Smooth muscle cell (in vitro differentiated cells): Measurements from ENCODE around the gene IL17RC. TPM values are rescaled to one million over a fixed set of nuclear protein-coding genes. Genes with fewer than 3 reads are reported as not detected.
"Not testable (repeated sequence)": the region's sequence is repeated elsewhere in the genome, so short reads cannot be mapped to it uniquely, and the experiment has no call there.

Experiments
- DNase-seq: peaks from one replicate; lab custom pipeline; 2025; ENCODE audit not compliant: unreplicated experiment; lab: John Stamatoyannopoulos, UW
- H2AFZ ChIP-seq: fragments of 200-600 bp; sonication (generic); 2 replicates; pipeline ENCODE4 v1.6.0; 2016; ENCODE audit warnings: antibody characterized with exemption, low read depth, mild to moderate bottlenecking
- H3F3A ChIP-seq: fragments of 200-600 bp; sonication (generic); 2 replicates; pipeline ENCODE4 v1.6.0; 2017; ENCODE audit warnings: antibody characterized with exemption, low read depth
- H3K27ac ChIP-seq: fragments of 200-600 bp; sonication (generic); 2 replicates; pipeline ENCODE4 v1.5.1; 2016; ENCODE audit warnings: low read depth, mild to moderate bottlenecking
- H3K27me3 ChIP-seq: fragments of 200-600 bp; sonication (generic); 2 replicates; pipeline ENCODE4 v1.6.1; 2016; ENCODE audit warnings: low read depth, mild to moderate bottlenecking
- H3K36me3 ChIP-seq: fragments of 200-600 bp; sonication (generic); 2 replicates; pipeline ENCODE4 v1.5.1; 2016; ENCODE audit warnings: low read depth
- H3K4me1 ChIP-seq: fragments of 200-600 bp; sonication (generic); 2 replicates; pipeline ENCODE4 v1.5.1; 2016; ENCODE audit warnings: low read depth
- H3K4me2 ChIP-seq: fragments of 200-600 bp; sonication (generic); 2 replicates; pipeline ENCODE4 v1.6.0; 2016; ENCODE audit warnings: mild to moderate bottlenecking
- H3K4me3 ChIP-seq: fragments of 200-600 bp; sonication (generic); 2 replicates; pipeline ENCODE4 v1.5.1; 2016; ENCODE audit warnings: mild to moderate bottlenecking
- H3K79me2 ChIP-seq: fragments of 200-600 bp; sonication (generic); 2 replicates; pipeline ENCODE4 v1.6.0; 2016; ENCODE audit warnings: low read depth, mild to moderate bottlenecking
- H3K9ac ChIP-seq: fragments of 200-600 bp; sonication (generic); 2 replicates; pipeline ENCODE4 v1.6.0; 2016; ENCODE audit warnings: low read depth
- H3K9me3 ChIP-seq: fragments of 200-600 bp; sonication (generic); replicated peaks from 2 replicates; pipeline ENCODE4 v1.5.1; 2016; ENCODE audit warnings: low read depth
- H4K20me1 ChIP-seq: fragments of 200-600 bp; sonication (generic); 2 replicates; pipeline ENCODE4 v1.6.0; 2016; ENCODE audit warnings: low read depth
- WGBS: methylation state at CpG from one replicate; pipeline ENCODE4 v1.1.7; 2016; ENCODE audit warnings: low lambda C conversion rate; 5-methylcytosine and 5-hydroxymethylcytosine counted together
- polyA plus RNA-seq: library from polyadenylated mRNA; unstranded; fragments of >200 nt; fragmentation: Nextera tagmentation; extraction: Ambion mirVana; gene quantifications from 2 replicates; pipeline ENCODE4 v1.2.1, GENCODE V29; 2016
- total RNA-seq: library from RNA; depleted of rRNA; stranded (reverse); fragments of >200 nt; gene quantifications from 2 replicates; pipeline ENCODE4 v1.2.3, GENCODE V29; 2014
- TF ChIP-seq, protein P1 (sequence below): fragments of 200-600 bp; sonication (generic); IDR thresholded peaks from 2 replicates; pipeline ENCODE4 v1.5.1; 2017; ENCODE audit warnings: borderline replicate concordance, mild to moderate bottlenecking, antibody characterized with exemption; ENCODE audit not compliant: insufficient read depth, poor library complexity, severe bottlenecking

IL17RC gene
- total and polyA plus RNA-seq, 2 experiments from 2014 or later: 36.7 to 37.3 TPM

DNA sequence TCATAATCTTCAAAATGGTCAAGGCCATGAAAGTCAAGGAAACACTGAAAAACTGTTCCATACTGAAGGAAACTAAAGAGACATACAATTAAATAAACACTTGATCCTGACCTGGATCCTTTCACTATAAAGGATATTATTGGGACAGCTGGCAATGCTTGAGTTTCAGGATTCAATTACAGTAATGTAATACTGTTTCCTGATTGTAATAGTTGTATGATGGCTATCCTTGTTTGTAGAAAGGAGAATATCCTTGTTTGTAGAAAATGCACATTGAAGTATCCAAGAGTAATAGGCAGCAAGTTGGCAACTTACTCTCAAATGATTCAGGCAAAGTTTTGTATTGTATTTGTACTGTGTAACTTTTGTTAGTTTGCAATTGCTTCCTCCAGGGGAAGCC lies 41.5 kb upstream of the IL17RC start:
- H3K9ac ChIP-seq: no peak overlapping the region
- H3K27me3 ChIP-seq: no peaks in the 10 kb centered on the region
- H3K36me3 ChIP-seq: no peaks in the 10 kb centered on the region
- no peaks in the 10 kb centered on the region for H3F3A ChIP-seq
- H4K20me1 ChIP-seq: no peaks in the 10 kb centered on the region
- H3K27ac ChIP-seq: no peak overlapping the region
- no peaks in the 10 kb centered on the region for H3K9me3 ChIP-seq
- H3K4me3 ChIP-seq: no peak overlapping the region
- DNase-seq: no peak
- no peaks in the 10 kb centered on the region for H3K79me2 ChIP-seq
- TF ChIP-seq, protein P1, sequence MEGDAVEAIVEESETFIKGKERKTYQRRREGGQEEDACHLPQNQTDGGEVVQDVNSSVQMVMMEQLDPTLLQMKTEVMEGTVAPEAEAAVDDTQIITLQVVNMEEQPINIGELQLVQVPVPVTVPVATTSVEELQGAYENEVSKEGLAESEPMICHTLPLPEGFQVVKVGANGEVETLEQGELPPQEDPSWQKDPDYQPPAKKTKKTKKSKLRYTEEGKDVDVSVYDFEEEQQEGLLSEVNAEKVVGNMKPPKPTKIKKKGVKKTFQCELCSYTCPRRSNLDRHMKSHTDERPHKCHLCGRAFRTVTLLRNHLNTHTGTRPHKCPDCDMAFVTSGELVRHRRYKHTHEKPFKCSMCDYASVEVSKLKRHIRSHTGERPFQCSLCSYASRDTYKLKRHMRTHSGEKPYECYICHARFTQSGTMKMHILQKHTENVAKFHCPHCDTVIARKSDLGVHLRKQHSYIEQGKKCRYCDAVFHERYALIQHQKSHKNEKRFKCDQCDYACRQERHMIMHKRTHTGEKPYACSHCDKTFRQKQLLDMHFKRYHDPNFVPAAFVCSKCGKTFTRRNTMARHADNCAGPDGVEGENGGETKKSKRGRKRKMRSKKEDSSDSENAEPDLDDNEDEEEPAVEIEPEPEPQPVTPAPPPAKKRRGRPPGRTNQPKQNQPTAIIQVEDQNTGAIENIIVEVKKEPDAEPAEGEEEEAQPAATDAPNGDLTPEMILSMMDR: no peak
- no peak overlapping the region for H3K4me2 ChIP-seq
- no peak overlapping the region for H2AFZ ChIP-seq
- H3K4me1 ChIP-seq: no peaks in the 10 kb centered on the region

DNA sequence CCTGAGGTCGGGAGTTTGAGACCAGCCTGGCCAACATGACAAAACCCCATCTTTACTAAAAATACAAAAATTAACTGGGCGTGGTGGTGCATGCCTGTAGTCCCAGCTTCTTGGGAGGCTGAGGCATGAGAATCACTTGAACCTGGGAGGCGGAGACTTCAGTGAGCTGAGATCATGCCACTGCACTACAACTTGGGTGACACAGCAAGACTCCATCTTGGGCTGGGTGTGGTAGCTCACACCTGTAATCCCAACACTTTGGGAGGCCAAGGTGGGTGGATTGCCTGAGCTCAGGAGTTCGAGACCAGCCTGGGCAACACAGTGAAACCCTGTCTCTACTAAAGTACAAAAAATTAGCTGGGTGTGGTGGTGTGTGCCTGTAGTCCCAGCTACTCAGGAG lies 40.6 kb upstream of the IL17RC start:
- not testable (repeated sequence) for H3K79me2 ChIP-seq, H4K20me1 ChIP-seq, H3F3A ChIP-seq, H2AFZ ChIP-seq, H3K27me3 ChIP-seq, H3K9me3 ChIP-seq, H3K4me3 ChIP-seq, H3K4me2 ChIP-seq, H3K27ac ChIP-seq, H3K36me3 ChIP-seq, DNase-seq, H3K9ac ChIP-seq, H3K4me1 ChIP-seq
- WGBS: 99% methylated on average over 4 of the region's 4 CpGs

DNA sequence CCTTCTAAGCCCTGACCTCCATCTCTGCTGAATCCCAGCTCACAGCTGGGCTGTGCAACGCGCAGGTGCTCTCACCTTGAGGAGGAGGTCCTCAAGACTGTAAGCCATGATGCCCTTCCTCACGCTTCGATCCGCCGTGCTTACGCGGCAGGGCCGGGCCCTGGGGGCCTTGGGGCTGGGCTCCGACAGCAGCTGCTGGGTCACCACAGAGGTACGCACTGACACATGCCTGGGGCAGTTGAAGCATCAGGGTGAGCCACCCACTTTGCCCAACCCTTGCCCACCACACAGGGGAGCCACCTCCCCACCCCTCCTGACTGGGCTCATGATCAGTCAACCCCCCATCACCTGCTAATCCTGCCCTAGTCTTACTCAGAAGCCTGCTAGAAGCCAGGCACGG lies 39.9 kb upstream of the IL17RC start:
- Histone ChIP-seq H3K4me3 (no peak overlapping the region), H3K4me1 (no peaks in the 10 kb centered on the region), H3K27ac (no peak overlapping the region), H3K79me2 (no peaks in the 10 kb centered on the region), H2AFZ (no peak overlapping the region), H3K9ac (no peak overlapping the region), H3K27me3 (no peaks in the 10 kb centered on the region), H3K9me3 (no peaks in the 10 kb centered on the region), H4K20me1 (no peaks in the 10 kb centered on the region), H3F3A (no peaks in the 10 kb centered on the region), H3K4me2 (no peak overlapping the region), H3K36me3 (no peaks in the 10 kb centered on the region)
- 92% methylated on average over 12 of the region's 12 CpGs for WGBS
- TF ChIP-seq, protein P1: no peak
- no peak for DNase-seq

DNA sequence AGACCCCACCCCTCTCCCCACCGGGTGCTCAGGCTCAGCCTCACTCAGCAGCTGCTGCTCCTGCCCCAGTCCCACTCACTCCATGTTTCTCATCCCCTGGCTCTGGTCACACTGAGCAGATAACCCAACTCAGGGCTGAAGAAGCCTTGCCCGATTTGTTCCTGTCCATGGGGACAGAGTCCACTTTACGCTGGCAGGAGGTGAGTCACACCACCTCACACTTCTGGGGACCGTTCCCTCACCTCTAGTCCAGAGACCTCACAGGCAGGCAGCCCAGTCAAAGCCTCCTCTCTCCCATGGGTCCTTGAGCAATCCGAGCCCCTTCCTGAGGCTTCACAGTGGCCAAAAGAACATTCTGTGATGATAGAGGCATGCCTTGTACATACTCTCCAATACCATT lies 38.2 kb upstream of the IL17RC start:
- no peak overlapping the region for H3K27ac ChIP-seq
- DNase-seq: no peak
- no peaks in the 10 kb centered on the region for H3K27me3 ChIP-seq
- TF ChIP-seq, protein P1: no peak
- peaks cover 2% of the 10 kb centered on the region for H3K4me1 ChIP-seq
- no peaks in the 10 kb centered on the region for H3K36me3 ChIP-seq
- H3K4me3 ChIP-seq: no peak overlapping the region
- no peaks in the 10 kb centered on the region for H3K9me3 ChIP-seq
- no peak overlapping the region for H3K9ac ChIP-seq
- no peak overlapping the region for H2AFZ ChIP-seq
- WGBS: 88% methylated on average over 5 of the region's 5 CpGs
- peaks cover 3% of the 10 kb centered on the region for H3F3A ChIP-seq
- H4K20me1 ChIP-seq: no peaks in the 10 kb centered on the region
- H3K79me2 ChIP-seq: no peaks in the 10 kb centered on the region
- H3K4me2 ChIP-seq: no peak overlapping the region
